ENCODE data around the gene RPUSD1. TPM values are rescaled to one million over a fixed set of nuclear protein-coding genes. Genes with fewer than 3 reads are reported as not detected.

RPUSD1 gene
- polyA plus RNA-seq, 1 donor (not counting 4 experiments of a cell fraction or from before 2014, with no cell fraction given) = 11.9 TPM

DNA sequence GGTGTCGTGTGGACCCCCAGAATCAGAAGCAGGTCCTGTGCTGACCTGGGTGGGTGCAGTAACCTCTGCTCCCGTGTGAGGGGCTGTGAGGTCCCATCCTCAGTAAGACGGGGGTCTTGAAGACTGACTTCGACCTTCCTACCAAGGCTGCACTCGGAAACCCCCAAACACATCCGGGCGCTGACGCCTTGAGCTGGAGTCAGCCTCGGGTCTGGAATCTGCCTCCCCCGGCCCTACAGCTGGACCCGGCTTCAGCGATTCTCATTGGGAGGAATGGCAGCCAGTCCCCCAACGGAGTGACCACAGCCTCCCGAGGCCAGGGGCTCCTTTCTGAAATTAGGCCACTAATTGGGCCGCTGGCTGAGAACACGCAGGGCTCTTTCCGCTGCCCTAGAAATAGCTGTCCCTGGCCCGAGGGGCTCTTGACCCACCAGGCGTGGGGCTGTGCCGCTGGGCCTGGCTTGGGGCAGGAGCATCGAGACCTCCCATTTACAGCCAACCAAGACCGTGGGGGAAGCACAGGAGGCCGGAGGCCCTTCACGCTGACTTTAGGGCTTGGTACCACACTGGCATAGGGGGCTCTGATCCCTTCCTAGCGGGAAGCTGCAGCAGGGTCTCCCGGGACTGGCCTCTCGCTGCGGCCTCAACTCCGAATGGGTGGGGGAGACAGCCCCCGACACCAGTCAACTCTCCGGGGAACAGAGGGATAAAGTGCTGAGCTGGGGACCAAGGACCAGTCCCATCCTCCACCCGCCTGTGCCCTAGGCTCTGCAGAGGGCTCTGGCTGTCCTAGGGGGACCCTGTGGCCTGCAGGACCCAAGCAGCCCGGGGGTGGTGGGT lies 15.0 kb upstream of the RPUSD1 start:
- DNase-seq (ENCODE audit: low read depth, low spot score) = no peak

DNA sequence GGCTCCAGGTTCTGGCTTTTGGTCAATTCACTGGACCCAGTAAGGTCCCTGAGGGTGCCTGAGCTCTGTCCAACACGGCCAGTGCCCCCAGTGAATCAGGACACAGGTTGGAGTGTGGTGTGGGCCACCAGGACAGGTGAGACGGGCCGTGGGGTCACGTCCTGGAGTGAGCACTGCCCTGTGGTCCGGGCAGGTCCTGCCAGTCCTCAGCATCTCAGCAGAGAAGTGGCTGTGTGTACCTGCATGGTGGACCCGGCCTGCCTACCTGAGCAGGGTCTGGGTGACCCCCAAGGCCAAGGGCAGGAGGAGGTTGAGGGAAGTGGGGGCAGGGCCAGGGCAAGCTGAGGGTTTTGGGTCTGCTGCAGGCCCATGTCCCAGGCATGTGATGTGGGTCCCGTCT lies 14.3 kb upstream of the RPUSD1 start:
- TF ChIP-seq CTCF (optimal IDR thresholded peaks at IDR 0.05 in 1 of 3, IDR thresholded peaks at IDR 0.05 in 1 of 3, conservative IDR thresholded peaks at IDR 0.05 in 1 of 3; ENCODE audit: extremely low read depth in 1 of 3, insufficient read depth in 2 of 3, low read length in 3 of 3) = no peak
- no peaks in the 10 kb centered on the region for H3K79me2 ChIP-seq (ENCODE audit: control insufficient read depth, insufficient read depth, low read length)
- H4K20me1 ChIP-seq (ENCODE audit: control insufficient read depth, extremely low read depth, insufficient read depth, low read length) = peaks cover 2% of the 10 kb centered on the region
- H3K36me3 ChIP-seq (ENCODE audit: control insufficient read depth in 2 of 2, extremely low read depth in 1 of 2, insufficient read depth in 2 of 2, low read length in 2 of 2) = no peaks in the 10 kb centered on the region
- DNase-seq (ENCODE audit: low read depth, low spot score) (no peak), FAIRE-seq (no peak)
- H3K9me1 ChIP-seq (ENCODE audit: control insufficient read depth, extremely low read depth, insufficient read depth, low read length) = no peaks in the 10 kb centered on the region
- no peak overlapping the region for H3K4me2 ChIP-seq (ENCODE audit: control insufficient read depth, extremely low read depth, insufficient read depth, low read depth, low read length)
- H3K27ac ChIP-seq (ENCODE audit: control insufficient read depth, insufficient read depth, low read length) = no peak overlapping the region
- no peak overlapping the region for H2AFZ ChIP-seq (ENCODE audit: control insufficient read depth, low read length)
- no peak overlapping the region for H3K4me3 ChIP-seq (ENCODE audit: control insufficient read depth in 2 of 3, extremely low read depth in 1 of 3, insufficient read depth in 2 of 3, low read depth in 1 of 3, low read length in 3 of 3)
- H3K9ac ChIP-seq (ENCODE audit: control insufficient read depth, extremely low read depth, insufficient read depth, low read length) = no peak overlapping the region
- dilution Hi-C loops (cut with MboI; ENCODE audit: extremely low pct_ligation_motif_present, low sequenced_read_pairs) = no loop called here
- H3K27me3 ChIP-seq (ENCODE audit: control insufficient read depth, extremely low read depth, insufficient read depth, low read length) = peaks cover 44% of the 10 kb centered on the region
- H3K4me1 ChIP-seq (ENCODE audit: control insufficient read depth, extremely low read depth, insufficient read depth, low read length) = no peaks in the 10 kb centered on the region
- no peaks in the 10 kb centered on the region for H3K9me3 ChIP-seq (ENCODE audit: control insufficient read depth, low read depth, low read length)

More for the DNA sequence above, 15.0 kb upstream of the RPUSD1 start:
- Histone ChIP-seq H3K27me3 (ENCODE audit: control insufficient read depth, extremely low read depth, insufficient read depth, low read length) (peaks cover 44% of the 10 kb centered on the region), H3K27ac (ENCODE audit: control insufficient read depth, insufficient read depth, low read length) (no peak overlapping the region), H3K9me3 (ENCODE audit: control insufficient read depth, low read depth, low read length) (no peaks in the 10 kb centered on the region), H3K36me3 (ENCODE audit: control insufficient read depth in 2 of 2, extremely low read depth in 1 of 2, insufficient read depth in 2 of 2, low read length in 2 of 2) (no peaks in the 10 kb centered on the region), H2AFZ (ENCODE audit: control insufficient read depth, low read length) (no peak overlapping the region), H3K4me2 (ENCODE audit: control insufficient read depth, extremely low read depth, insufficient read depth, low read depth, low read length) (no peak overlapping the region), H4K20me1 (ENCODE audit: control insufficient read depth, extremely low read depth, insufficient read depth, low read length) (peaks cover 2% of the 10 kb centered on the region), H3K4me1 (ENCODE audit: control insufficient read depth, extremely low read depth, insufficient read depth, low read length) (no peaks in the 10 kb centered on the region), H3K9me1 (ENCODE audit: control insufficient read depth, extremely low read depth, insufficient read depth, low read length) (no peaks in the 10 kb centered on the region), H3K9ac (ENCODE audit: control insufficient read depth, extremely low read depth, insufficient read depth, low read length) (no peak overlapping the region), H3K79me2 (ENCODE audit: control insufficient read depth, insufficient read depth, low read length) (no peaks in the 10 kb centered on the region), H3K4me3 (ENCODE audit: control insufficient read depth in 2 of 3, extremely low read depth in 1 of 3, insufficient read depth in 2 of 3, low read depth in 1 of 3, low read length in 3 of 3) (no peak overlapping the region)
- TF ChIP-seq EZH2 (IDR thresholded peaks at IDR 0.05; ENCODE audit: low read length) = no peak
- TF ChIP-seq CTCF (optimal IDR thresholded peaks at IDR 0.05 in 1 of 3, IDR thresholded peaks at IDR 0.05 in 1 of 3, conservative IDR thresholded peaks at IDR 0.05 in 1 of 3; ENCODE audit: extremely low read depth in 1 of 3, insufficient read depth in 2 of 3, low read length in 3 of 3) = no peak
- no peak for FAIRE-seq
- dilution Hi-C loops (cut with MboI; ENCODE audit: extremely low pct_ligation_motif_present, low sequenced_read_pairs) = no loop called here

All from keratinocyte (primary cell).